GM20431 (cell line): ENCODE results near the gene GOLIM4.

Experiments used
- in situ Hi-C: fragments of 300-500 bp; cut with MseI, MboI; formaldehyde crosslinking; loops from one replicate; pipeline ENCODE4 v1.15.0; 2020; ENCODE audit warnings: low sequenced_read_pairs; ENCODE audit not compliant: unreplicated experiment

Gene GOLIM4

DNA sequence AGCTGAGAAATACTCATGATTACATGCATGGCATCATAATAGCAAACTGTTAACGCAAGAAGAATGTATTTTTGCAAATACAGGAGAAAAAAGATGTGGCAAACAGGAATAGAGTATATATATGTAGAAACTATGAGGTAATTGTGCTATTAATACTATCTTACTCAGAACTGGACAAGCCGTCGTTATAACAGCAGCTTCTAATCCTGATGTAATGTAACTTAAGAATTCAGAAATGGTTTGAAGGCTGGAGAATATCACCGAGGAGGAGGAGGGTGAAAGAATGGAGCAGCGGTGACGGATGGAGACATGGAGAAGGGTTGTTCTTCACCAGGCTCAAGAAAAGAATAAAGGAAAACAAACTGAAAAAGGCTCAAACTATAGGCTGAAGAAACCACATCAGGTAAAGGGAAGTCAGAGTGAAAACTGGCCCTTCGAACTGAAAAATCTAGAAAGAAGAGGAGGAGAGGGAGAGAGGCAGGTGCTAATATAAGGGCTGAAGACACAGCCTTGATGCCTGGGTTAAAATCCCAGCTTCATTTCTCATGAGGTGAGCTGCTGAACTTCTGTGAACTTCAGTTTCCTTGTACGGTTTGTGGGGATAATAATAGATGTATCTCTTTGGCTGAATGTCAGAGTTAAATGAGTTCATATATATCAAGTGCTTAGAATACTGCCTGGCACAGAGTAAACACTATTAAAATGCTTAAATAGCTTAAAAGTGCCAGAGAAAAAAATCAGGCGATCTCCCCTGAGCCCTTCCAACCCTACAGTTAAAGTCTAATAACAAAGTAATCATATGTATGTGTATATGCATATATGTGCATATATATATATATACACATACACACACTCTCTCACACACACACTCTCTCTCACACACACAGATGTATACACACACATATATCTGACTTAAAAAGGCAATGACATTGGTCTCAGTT, 43.9 kb downstream of the GOLIM4 start:
- in situ Hi-C loops, result no loop called here

DNA sequence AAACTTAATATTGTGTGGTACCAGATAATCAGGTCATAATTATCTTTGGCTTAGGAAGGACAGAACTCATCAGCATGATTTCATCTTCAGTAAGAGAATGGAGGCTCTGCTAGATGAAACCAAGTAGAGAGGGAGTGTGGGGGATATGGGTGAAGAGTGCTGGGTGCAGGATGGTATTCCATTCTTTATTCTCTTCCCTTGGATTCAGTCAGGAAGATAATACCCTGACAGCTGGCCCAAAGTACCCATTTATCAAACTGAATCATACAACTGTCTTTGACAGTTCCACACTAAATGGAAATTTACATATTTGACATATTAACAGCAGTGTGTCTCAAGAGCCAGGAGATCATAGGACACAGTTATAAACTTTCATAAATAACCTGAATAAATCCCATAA, 44.7 kb downstream of the GOLIM4 start:
- in situ Hi-C loops, result no loop called here

DNA sequence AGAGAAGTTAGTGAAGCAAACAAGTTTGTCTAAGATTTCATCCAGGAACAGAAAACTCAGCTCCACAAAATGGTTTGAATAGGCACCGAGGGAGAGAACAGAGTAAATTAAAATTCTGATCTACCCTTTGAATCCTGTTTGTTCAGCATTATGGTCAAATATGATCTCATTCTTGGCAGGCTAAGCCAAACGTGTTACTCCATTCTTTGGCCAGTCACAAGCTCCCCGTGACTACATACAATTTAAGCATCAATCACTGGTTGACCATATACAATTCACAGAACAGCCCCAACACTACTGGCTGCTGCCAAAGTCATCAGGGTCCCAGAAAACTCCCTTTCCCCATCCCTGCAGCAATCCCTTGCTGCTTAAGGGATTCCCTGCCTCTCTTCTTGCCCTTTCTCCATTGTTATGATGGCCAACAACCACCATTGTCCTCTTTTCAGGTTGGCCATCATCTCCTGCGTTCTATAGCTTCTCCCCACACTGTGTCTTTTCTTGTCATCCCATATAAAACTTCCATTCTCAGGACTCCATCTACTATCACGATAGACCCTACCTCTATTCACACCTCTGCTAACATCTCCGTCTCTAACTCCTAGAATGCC, 46.3 kb downstream of the GOLIM4 start:
- in situ Hi-C loops, result loop anchor here (5.0 kb wide), 1 partner anchor 118 kb away; no protein-coding TSS in a partner anchor

GRCh38 chr3:168048414-168049330, 47.1 kb downstream of the GOLIM4 start:
- in situ Hi-C loops, result loop anchor here (5.0 kb wide), 1 partner anchor 119 kb away; no protein-coding TSS in a partner anchor

DNA sequence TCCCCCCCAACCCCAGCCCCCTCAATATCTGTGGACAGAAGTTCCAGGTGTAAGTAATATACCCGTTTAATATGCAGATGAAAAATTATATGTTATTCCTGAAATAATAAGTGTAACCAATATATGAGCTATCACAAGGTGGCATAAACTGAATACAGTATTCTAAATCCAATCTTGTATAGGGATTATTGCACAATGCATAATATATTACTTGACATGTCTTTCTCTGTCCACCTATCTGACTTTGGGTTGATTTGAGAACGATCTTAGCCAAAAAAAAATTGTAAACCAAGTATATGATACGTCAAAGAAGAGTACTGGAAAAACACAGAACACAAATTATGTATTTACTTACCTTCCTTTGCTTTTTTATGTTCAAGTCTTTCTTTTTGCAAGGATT, 47.8 kb downstream of the GOLIM4 start:
- in situ Hi-C loops, result loop anchor here (5.0 kb wide), 1 partner anchor 119 kb away; no protein-coding TSS in a partner anchor

- in situ Hi-C loops, result loop anchor here (5.0 kb wide), 1 partner anchor 120 kb away; no protein-coding TSS in a partner anchor
Observed at GRCh38 chr3:168047190-168047795, 48.4 kb downstream of the GOLIM4 start.

DNA sequence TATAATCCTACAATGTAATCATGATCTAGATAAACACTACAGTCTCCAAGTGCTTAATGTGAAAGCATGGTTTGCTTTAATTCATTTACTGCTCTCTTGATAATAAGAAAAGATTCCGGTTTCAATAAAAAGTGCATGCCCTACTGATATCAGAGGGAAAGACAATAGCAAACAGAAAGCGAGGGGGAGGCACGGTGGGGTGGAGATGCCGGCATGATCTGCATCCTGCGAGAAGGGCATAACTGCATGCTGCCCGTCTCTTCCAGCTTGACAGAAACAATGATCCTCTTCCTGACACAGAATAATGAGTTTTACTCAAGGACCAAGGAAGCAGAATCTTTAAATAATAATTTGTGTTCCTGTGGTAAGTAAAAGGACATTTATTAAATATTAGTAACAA, 51.7 kb downstream of the GOLIM4 start:
- in situ Hi-C loops, result no loop called here

DNA sequence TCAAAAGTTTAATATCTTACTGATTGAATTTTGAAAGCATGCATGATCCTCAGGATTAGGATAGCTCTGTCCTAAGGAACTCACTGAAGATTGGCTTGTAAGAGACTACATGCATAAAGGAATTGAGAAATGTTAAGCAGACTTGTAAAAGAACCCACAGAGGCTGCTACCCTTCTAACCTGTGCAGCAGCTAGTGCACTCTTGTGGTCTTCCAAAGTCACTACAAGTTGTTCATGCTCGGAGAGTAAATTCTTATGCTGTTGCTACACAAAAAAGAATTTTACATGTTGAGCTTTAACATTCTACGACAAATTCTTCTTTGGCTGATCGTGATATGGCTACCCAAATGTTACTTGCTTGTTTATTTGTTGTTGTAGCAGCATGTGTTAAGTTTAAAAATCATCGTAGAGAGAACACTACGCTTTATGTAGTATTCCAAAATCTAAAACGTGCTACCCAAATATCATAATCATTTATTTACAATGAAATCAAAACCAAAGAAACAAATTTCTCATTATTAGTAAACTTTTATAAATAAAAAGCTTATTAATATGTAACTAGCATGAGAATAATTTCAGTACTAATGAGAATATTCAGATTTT, 55.0 kb downstream of the GOLIM4 start:
- in situ Hi-C loops, result no loop called here

DNA sequence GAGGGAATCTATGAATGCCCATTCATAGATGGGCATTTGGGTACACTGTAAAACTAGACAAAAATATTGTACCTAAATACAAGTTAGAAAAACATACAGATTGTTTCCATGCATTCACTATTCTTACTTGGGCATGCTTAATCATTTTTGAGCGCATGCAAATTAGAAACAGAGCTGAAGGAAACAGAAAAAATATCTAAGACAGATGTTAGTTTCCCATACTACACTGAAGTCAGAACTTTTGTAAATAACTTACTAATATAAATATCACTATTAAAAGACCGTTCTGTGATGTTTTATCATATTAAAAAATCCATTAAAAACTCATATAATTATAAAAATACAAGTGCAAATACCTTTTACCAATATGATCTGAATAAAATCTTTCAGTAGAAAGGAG, 58.7 kb downstream of the GOLIM4 start:
- in situ Hi-C loops, result no loop called here

GRCh38 chr3:168036619-168037018, 59.1 kb downstream of the GOLIM4 start:
- in situ Hi-C loops, result no loop called here

GRCh38 chr3:168034152-168034928, 61.4 kb downstream of the GOLIM4 start:
- in situ Hi-C loops, result no loop called here

GRCh38 chr3:168030577-168030976, 65.1 kb downstream of the GOLIM4 start:
- in situ Hi-C loops, result no loop called here

DNA sequence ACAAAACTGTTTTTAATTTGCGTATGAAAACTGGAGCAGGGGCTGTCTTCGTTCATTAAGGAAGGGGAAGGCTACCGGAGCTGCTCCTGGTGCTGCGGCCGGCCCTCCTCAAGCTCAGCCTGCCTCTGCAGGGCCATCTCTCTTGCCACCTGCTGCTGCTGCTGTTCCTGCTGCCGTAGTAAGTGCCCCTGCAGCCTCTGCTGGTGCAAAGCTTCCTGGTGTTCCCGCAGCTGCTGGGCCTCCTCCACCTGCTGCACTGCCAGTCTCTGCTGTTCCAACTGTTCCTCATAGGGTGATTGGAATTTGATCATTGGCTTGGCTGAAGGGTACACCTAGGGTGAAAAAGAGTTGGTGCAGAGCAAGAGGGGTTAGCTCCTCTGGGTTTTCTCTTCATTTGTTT, 66.0 kb downstream of the GOLIM4 start:
- in situ Hi-C loops, result no loop called here

DNA sequence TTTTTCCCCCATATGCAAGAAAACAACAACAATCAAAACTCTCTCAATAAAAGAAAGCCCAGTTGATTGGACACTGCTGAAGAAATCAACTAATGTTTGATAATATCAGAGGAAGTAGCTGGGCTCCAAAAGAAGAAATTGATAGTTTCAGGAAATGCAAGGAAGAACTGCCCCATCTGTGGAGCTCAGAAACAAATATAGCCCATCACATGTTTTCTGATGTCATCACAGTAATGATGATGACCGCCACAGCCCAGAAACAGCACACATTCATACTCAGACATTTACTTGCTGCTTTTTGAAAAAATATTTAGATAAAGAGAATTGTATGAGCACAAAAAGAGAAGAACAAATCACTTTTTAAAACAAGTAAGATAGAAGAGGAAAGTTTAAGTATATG, 67.6 kb downstream of the GOLIM4 start:
- in situ Hi-C loops, result no loop called here

DNA sequence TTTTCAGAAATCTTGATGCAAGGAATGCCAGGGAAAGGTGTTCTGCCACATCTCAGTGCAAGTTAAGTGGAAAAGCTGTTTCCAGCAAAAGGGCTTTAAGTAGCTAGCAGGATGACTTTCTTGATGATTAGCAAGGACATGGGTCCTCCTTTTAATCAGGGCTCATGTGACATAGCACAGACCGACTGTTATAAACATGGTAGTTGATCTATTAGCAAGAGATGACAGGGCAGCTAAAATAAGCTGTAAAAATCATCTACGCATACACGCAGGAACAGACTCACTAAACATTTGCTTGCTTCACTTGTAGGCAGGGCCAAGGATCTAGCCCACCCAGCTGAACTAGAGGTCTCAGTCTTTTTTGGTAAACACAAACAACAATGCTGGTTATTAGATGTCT, 69.0 kb downstream of the GOLIM4 start:
- in situ Hi-C loops, result no loop called here

- in situ Hi-C loops, result no loop called here
Observed at GRCh38 chr3:168025076-168025475, 70.6 kb downstream of the GOLIM4 start.

DNA sequence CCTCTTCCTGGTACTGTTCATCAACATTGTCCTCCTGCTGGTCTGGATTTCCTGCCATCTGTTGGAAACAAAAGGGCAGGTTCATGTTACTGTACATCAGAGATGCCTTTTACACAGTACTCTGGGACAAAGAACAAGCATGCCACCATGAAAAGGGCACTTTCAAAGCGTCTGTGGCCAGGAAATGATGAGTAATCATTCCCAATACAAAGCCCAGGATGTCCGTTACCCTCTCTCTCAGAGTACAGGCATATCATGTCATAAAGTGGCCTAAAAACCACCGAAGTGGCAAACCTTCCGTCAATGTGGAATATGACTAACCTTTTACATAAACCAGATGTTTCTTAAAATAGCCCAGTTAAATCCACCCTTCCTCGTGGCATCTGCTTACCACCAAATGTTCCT, 71.2 kb downstream of the GOLIM4 start:
- in situ Hi-C loops, result no loop called here

DNA sequence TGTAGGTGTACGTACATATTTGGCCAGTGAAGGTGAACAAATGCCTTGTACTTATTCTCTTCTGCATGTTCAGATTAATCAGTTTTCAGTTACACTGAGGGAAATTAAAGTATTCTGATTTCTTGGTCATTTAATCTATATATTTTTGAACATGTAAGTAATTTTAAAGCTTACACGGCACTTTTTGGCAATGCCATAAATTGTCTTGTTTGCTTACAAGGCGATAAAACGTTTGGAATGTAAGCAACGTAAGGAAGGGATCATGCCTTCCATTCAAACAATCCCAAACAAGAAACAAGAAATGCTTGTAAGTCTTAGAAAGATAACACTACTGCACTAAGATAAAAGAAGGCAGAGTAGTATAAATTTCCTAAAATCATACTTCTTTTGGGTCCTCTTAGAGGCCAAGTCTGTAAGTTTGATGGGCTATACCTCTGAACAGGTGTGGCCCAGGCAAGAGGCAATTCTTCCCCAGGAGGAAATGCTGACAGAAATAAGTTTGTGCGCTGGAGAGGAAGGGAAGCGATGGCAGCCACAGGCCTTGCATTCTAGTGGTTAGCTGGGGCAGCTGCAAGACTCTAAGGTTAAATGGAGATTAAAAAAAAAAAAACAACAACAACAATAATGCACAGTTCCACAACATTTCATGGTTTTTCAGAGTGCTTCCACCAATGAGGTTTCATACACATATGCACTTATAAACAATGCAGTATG, 73.8 kb downstream of the GOLIM4 start:
- in situ Hi-C loops, result no loop called here
